SJCRH30 (cell line): Measurements from ENCODE around the gene DYNLT1. TPM values are rescaled to one million over a fixed set of nuclear protein-coding genes. Genes with fewer than 3 reads are reported as not detected.
"Not testable (repeated sequence)": the region's sequence is repeated elsewhere in the genome, so short reads cannot be mapped to it uniquely, and the experiment has no call there.

Experiments used
- DNase-seq, 2 experiments: peaks; one replicate each; pipeline ENCODE4 v3.0.0-alpha.2; 2015 to 2020
- H3K27ac ChIP-seq: fragments of 250-450 bp; sonication (Bioruptor Pico); 2 replicates; pipeline ENCODE4 v1.5.1; 2020; ENCODE audit warnings: mild to moderate bottlenecking, moderate library complexity
- H3K27me3 ChIP-seq: fragments of 250-450 bp; sonication (Bioruptor Pico); 2 replicates; pipeline ENCODE4 v1.5.1; 2020; ENCODE audit warnings: mild to moderate bottlenecking, moderate library complexity
- H3K36me3 ChIP-seq: fragments of 250-450 bp; sonication (Bioruptor Pico); 2 replicates; pipeline ENCODE4 v1.5.1; 2020; ENCODE audit warnings: mild to moderate bottlenecking, moderate library complexity
- H3K4me1 ChIP-seq: fragments of 250-450 bp; sonication (Bioruptor Pico); 2 replicates; pipeline ENCODE4 v1.5.1; 2020; ENCODE audit warnings: mild to moderate bottlenecking, moderate library complexity
- H3K4me3 ChIP-seq: fragments of 250-450 bp; sonication (Bioruptor Pico); 2 replicates; pipeline ENCODE4 v1.5.1; 2020; ENCODE audit warnings: mild to moderate bottlenecking, moderate library complexity
- H3K9me3 ChIP-seq: fragments of 250-450 bp; sonication (Bioruptor Pico); replicated peaks from 2 replicates; pipeline ENCODE4 v1.5.1; 2020; ENCODE audit warnings: mild to moderate bottlenecking, moderate library complexity
- total RNA-seq: library from RNA; depleted of rRNA; stranded (reverse); fragments of >200 nt; shearing (Covaris generic); gene quantifications from 2 replicates; pipeline ENCODE4 v1.2.3, GENCODE V29; 2014

The DYNLT1 gene
- total RNA-seq, 1 experiment from 2014 or later = 104 TPM

DNA sequence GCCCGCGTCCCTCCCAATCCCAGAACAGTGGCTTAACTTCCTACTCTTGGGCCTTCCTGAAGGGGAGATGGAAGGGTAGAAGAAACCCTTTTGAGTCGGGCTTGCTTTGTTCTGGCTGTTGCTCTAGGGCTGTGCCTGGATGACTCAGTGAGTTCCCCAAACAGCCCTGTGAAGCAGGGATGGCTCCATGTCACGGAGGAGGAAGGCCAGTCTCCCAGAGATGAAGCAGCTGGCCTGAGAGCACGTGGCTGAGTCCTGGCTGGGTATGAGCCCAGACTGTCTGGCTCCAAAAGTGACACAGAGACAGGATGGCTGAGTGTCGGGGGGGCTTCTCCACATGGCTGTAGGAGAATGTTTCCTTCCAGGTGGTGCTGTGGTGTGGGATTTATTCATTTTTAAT lies 10.0 kb upstream of the DYNLT1 start:
- Histone ChIP-seq H3K36me3 (no peaks in the 10 kb centered on the region), H3K4me1 (peaks cover 25% of the 10 kb centered on the region), H3K9me3 (no peaks in the 10 kb centered on the region), H3K27me3 (no peaks in the 10 kb centered on the region), H3K4me3 (no peak overlapping the region), H3K27ac (peak overlapping the region; percentile 28)
- peak; percentile 70 to 72 for DNase-seq

DNA sequence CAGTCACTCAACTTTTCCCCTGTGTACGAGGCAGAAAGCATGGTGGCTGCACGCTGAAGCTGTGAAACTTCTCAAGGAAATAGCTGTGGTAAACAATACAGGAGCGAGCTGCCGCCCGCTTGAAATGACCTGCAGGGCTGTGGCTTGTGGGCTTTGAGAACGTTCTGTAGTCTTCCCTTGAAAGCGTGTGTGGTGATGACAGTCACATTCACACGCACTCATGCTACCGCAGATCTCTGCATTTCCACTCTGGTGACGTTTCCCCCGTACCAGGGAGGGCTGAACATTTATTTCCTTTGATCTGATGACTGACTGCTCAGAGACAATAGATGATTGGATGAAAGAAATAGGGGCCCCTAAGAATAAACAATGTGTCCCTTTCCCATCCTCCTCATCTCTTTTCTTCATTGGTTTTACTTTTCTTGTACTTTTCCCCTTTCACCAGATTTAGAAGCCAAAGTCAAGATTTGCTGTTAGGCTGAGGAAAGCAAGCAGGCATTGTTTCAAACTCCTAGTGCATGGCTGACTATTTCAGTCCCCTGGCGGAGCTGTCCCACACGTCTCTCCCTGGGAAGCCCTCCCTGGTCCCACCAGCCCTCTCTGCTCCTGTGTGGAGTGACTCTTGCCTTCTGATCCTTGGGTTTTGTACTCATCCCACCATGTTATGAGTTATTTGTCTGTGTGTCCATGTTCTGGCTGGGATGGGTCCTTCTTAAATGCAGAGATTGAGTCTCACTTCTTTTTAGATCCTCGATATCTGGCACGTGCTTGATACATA lies 9.2 kb upstream of the DYNLT1 start:
- no peaks in the 10 kb centered on the region for H3K9me3 ChIP-seq
- H3K27me3 ChIP-seq = no peaks in the 10 kb centered on the region
- no peaks in the 10 kb centered on the region for H3K36me3 ChIP-seq
- no peak for DNase-seq
- peaks cover 25% of the 10 kb centered on the region for H3K4me1 ChIP-seq
- peak overlapping the region; percentile 28; the same call in 1 of the 2 replicates for H3K27ac ChIP-seq
- no peak overlapping the region for H3K4me3 ChIP-seq

DNA sequence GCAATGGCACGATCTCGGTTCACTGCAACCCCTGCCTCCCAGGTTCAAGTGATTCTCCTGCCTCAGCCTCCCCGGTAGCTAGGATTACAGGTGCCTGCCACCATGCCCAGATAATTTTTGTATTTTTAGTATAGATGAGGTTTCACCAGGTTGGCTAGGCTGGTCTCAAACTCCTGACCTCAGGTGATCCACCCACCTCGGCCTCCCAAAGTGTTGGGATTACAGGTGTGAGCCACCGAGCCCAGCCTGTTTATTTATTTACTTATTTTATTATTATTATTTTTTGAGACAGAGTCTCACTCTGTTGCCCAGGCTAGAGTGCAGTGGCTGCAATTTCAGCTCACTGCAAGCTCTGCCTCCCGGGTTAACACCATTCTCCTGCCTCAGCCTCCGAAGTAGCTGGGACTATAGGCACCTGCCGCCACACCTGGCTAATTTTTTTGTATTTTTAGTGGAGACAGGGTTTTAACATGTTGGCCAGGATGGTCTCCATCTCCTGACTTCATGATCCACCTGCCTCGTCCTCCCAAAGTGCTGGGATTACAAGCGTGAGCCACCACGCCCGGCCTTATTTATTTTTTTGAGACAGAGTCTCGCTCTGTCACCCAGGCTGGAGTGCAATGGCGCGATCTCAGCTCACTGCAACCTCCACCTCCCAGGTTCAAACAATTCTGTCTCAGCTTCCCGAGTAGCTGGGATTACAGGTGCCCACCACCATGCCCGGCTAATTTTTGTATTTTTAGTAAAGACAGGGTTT lies 7.6 kb upstream of the DYNLT1 start:
- DNase-seq, H3K36me3 ChIP-seq, H3K9me3 ChIP-seq, H3K4me3 ChIP-seq, H3K27ac ChIP-seq, H3K27me3 ChIP-seq: not testable (repeated sequence)
- H3K4me1 ChIP-seq = peaks cover 25% of the 10 kb centered on the region

DNA sequence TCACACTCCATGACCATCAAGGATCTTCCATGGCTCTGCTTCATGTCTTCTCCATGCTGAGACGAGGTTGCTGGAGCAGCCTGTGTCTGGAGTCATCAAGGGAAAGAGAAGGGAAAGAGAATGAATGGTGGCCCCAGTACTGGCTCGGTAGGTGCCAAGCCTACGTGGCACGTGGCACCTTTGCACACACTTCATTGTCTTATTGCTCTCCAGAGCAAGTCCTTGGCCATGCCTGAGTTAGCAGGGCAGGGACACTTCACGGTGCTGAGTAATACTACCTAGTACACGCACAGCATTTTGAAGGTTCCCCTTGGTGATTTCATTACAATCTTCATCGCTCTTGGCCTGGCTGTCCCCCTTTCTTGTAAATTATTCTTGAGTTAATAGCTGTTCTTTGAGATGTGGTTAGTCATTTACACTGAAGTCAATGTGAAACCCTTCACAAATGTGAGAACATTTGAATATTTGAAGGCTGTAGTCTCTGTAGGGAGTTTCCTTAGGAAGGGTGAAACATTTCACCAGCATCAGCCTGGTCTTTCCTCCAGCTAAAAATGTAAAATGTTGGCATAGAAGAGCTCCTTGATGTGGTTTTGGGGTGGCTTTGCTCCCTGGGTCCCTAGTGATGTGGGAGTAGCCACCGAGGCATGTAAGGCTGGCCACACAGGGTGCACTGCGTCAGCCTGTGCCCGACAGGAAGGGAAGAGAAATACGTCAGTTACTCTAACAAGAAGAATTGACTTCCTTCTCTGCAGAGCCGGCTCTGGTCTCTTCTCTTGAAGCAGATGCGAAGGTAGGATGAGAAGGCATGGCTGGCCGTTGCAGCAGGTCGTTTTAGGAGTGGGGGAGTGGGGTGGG lies 5.0 kb upstream of the DYNLT1 start, which contains the start of gene SYTL3:
Gene SYTL3, plus strand, starts transcription at position 766 of the 855 bp plus-strand sequence. CDS start 13,215 bp downstream, outside the sequence.
- DNase-seq = peak; percentile 30 to 39

DNA sequence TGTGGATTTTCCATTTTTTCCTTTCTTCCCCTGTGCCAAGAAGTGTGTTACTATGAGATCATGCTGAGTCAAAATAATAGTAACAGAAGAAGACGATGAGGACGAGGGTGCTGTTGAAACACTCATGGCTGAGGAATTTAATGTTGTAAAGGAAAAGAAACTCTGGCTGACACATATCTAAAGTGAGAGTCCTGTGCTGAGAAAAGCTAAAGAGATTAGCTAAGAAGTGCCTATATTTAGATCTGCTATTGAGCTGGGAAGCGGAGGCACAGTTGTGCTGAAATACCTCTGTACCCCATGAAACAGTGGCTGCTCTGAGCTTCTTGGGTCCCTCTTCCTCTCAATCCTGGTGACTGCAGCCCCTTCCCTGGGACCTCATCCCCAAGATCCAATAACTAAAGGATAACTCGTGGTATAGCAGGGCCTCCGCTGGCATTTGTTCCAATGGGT lies 4.2 kb upstream of the DYNLT1 start:
- Histone ChIP-seq H3K27me3 (no peaks in the 10 kb centered on the region), H3K9me3 (no peaks in the 10 kb centered on the region), H3K36me3 (no peaks in the 10 kb centered on the region), H3K4me3 (no peak overlapping the region), H3K27ac (no peak overlapping the region), H3K4me1 (peaks cover under 1% of the 10 kb centered on the region)
- no peak for DNase-seq

More for the DNA sequence above, 5.0 kb upstream of the DYNLT1 start, which contains the start of gene SYTL3:
- Histone ChIP-seq H3K4me3 (no peak within 1 kb of the TSS), H3K27me3 (no peaks in the 10 kb centered on the region), H3K4me1 (peaks cover 9% of the 10 kb centered on the region), H3K36me3 (no peaks in the 10 kb centered on the region), H3K27ac (no peak within 1 kb of the TSS), H3K9me3 (no peaks in the 10 kb centered on the region)

DNA sequence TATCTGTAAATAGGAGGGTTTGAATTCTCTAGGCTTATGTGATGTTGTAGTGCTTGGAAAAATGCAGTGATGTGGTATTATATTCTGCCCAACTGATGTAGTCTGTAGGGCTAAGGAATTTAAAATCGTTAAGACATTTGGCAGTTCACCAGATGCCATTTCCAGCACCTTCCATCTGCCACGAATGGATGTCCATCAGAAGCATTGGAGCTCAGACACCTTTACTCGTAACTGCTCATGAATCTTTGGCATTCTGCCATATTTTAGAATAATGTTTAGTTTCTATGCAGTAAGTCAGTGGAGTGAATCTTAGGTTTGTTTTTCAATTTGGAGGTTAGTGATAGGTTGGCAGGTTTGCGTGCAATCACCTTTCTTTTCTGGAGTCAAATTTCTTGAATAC lies 3.0 kb upstream of the DYNLT1 start:
- H3K27ac ChIP-seq = no peak overlapping the region
- no peaks in the 10 kb centered on the region for H3K36me3 ChIP-seq
- H3K4me3 ChIP-seq = no peak overlapping the region
- no peak for DNase-seq
- peaks cover 8% of the 10 kb centered on the region for H3K4me1 ChIP-seq
- H3K27me3 ChIP-seq = no peaks in the 10 kb centered on the region
- no peaks in the 10 kb centered on the region for H3K9me3 ChIP-seq

DNA sequence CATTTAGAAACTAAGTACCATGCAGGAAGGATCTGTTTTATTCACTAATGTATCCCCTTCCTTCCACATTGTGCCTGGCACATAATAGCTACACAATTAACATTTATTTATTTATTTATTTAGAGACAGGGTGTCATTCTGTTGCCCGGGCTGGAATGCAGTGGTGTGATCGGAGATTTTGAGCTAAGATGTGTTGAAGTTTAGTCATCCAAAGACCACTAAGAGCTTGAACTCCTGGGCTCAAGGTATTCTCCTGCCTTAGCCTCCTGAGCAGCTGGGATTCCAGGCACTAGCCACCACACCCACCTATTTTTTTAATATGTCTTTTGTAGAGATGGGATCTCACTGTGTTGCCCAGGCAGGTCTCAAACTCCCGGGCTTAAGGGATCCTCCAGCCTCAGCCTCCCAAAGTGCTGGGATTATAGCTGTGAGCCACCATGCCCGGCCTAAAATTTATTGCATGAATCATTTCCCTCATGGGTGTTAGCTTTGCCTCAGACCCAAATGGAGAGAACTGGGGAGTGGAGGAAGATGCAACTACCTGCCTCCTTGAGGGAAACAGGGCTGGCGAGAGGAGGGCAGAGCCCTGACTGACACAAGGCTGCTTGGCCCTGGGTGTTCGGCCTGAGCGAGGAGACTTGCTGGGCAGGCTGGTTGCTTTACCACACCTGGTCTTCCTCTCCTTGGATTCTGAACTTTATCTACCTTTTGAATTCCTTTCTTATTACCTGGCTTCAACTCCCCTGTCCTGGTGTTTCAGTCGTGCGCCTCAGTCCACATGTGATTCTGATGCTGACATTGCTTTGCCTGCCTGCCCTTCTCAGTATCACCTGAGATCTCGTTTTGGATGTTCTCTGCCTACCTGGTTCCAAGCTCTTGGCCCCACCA lies 1.7 kb upstream of the DYNLT1 start:
- Histone ChIP-seq H3K4me1 (peaks cover 12% of the 10 kb centered on the region), H3K9me3 (no peaks in the 10 kb centered on the region), H3K4me3 (no peak overlapping the region), H3K27ac (no peak overlapping the region), H3K36me3 (no peaks in the 10 kb centered on the region), H3K27me3 (no peaks in the 10 kb centered on the region)
- DNase-seq = no peak

DNA sequence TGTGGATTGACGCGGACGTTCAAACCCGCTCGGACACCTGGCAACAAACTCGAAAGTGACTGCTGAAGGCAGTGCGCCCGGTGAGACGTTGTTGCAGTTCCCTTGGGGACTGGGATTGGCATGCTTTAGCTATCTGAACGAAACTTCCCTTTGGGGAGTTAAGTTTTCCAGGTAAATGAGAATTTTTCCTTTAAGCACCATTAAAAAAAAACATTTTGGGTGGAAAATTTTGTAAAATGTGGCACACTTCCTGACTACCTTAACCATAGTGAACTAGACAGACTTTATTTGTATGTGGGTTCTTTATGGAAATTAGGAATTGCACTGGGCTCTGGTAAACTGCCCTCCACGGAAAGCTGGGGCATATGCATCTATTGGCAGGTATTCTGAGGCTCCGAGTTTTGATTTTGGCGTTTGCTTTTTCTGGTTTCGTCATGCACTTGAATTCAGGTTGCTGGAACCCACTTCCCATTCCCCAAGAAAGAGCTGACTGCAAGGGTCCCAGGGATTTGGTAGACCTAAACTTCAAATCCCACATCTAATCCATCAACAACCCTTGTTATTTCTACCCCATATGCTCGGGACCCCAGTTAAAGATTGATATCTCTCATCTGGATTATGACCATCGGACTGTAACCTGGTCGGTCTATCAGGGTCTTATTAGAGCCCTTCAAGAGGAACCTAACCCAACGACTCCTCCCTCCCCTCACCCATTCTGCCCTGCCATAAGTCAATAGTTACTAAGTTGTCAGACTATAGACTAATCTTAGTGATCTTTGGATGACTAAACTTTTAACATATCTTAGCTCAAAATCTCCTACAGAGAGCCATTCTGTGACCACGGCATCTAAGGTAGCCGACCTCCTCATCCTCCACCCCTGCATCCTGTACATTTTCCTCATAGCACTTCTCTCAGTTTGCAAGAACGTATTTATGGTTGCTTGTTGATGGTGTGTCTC lies 800 bp upstream of the DYNLT1 start:
- H3K4me1 ChIP-seq = peaks cover 12% of the 10 kb centered on the region
- H3K4me3 ChIP-seq = peak overlapping the region; percentile 93
- DNase-seq = no peak
- no peaks in the 10 kb centered on the region for H3K36me3 ChIP-seq
- H3K9me3 ChIP-seq = no peaks in the 10 kb centered on the region
- no peaks in the 10 kb centered on the region for H3K27me3 ChIP-seq
- H3K27ac ChIP-seq = peak overlapping the region; percentile 87; the same call in 1 of the 2 replicates

DNA sequence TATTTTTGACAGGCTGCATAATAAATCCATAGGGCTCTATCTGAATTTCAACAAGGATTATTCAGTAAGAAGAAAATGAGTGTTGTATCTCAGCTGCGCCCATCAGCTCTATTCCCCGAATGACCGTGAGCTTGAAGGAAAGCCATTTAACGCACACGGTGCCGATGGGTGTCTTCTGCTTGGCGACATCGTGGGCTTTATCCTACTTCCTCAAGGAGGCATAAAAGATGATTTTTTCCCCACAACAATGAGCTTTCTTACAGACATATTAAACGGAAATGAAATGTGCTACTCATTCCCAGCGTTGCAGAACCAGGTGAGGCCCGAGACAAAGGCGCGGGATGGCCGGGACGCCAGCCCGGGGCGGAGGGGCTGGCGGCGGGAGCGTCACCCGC lies 710 bp downstream of the DYNLT1 start:
- H3K36me3 ChIP-seq = 0 out of 2 replicates have a peak, but pooled peaks cover 3% of the 10 kb centered on the region
- DNase-seq = no peak
- H3K4me3 ChIP-seq = peak overlapping the region; percentile 93
- H3K9me3 ChIP-seq = no peaks in the 10 kb centered on the region
- peak overlapping the region; percentile 87 for H3K27ac ChIP-seq
- no peaks in the 10 kb centered on the region for H3K27me3 ChIP-seq
- H3K4me1 ChIP-seq = peaks cover 12% of the 10 kb centered on the region

DNA sequence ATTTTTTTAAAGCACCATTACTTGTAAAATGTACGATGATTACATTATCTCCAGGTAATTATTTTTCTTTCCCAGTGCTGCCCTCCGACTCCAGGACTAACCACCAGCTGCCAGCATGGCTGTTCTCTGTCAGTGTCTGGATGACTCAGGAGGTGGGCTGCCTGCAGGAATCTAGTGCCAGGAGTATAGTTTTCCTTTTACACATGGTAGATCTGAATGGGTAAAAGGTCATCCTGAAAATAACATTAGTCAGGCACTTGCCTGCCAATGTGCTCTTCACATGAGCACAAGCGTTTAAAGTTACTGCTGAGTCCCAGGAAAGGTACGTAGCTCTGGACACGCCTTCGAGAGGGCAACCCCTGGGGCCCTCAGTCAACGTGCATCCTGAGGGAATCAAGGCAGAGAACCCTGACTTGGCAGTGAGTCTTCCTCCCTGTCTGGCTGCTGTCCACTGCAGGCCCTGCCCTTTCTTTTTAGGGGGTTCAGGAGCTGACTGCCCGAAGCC lies 2.4 kb downstream of the DYNLT1 start:
- no peak for DNase-seq
- no peak overlapping the region for H3K27ac ChIP-seq
- no peaks in the 10 kb centered on the region for H3K27me3 ChIP-seq
- H3K4me1 ChIP-seq = peaks cover 12% of the 10 kb centered on the region
- no peaks in the 10 kb centered on the region for H3K9me3 ChIP-seq
- no peak overlapping the region for H3K4me3 ChIP-seq
- 0 out of 2 replicates have a peak, but pooled peaks cover 7% of the 10 kb centered on the region for H3K36me3 ChIP-seq

DNA sequence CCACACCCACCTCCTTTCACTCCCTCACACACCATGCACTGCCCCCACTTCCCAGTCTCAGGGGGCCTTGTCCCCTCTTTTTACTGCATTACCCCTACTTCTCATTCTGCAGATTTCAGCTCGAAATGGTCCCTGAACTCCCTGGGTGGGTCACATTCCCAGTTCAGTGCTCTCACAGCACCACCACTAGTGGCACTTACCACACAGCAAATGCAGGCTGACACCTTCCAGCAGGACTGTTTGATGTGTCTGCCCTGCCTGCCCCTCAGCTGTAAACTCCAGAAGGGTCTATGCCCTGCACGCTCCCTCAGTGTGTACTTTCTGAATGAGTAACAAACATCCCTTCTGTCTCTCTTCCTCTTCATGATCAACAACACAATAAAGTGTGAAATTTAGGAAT lies 4.0 kb downstream of the DYNLT1 start:
- peaks cover 12% of the 10 kb centered on the region for H3K4me1 ChIP-seq
- no peaks in the 10 kb centered on the region for H3K9me3 ChIP-seq
- DNase-seq = no peak
- no peaks in the 10 kb centered on the region for H3K27me3 ChIP-seq
- no peak overlapping the region for H3K4me3 ChIP-seq
- H3K36me3 ChIP-seq = peaks cover 15% of the 10 kb centered on the region
- no peak overlapping the region for H3K27ac ChIP-seq

DNA sequence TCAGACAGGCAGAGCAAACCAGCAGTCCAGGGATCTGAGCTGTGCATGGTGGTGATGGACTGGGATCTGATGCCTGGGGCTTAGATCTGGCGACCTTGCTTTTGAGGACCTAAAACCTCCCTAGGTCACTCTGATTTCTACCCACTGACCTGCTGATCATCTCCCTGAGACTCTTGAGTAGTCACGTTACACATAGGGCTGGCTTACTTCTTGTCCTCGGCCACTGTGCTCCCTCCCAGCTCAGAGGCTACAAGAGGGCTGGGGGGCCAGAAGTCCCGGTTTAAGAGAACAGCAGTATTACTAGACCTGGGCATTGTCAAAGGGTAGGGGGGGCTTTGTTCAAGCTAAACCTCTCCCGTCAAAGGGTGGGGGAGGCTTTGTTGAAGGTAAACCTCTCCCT lies 5.5 kb downstream of the DYNLT1 start:
- Histone ChIP-seq H3K9me3 (no peaks in the 10 kb centered on the region), H3K27me3 (no peaks in the 10 kb centered on the region), H3K27ac (no peak overlapping the region), H3K4me3 (no peak overlapping the region), H3K4me1 (peaks cover 12% of the 10 kb centered on the region), H3K36me3 (peaks cover 26% of the 10 kb centered on the region)
- no peak for DNase-seq
